ENCODE data around the gene ATP1B1. TPM values are rescaled to one million over a fixed set of nuclear protein-coding genes. Genes with fewer than 3 reads are reported as not detected.

The ATP1B1 gene
- total and polyA plus RNA-seq, 2 of the 13 experiments (the other 11 are each of a cell fraction or from before 2014, with no cell fraction given) = 134 to 135 TPM

GRCh38 chr1:169060043-169060722 lies 46.3 kb upstream of the ATP1B1 start:
- DNase-seq (ENCODE audit: low spot score) (peak; percentile 85), ATAC-seq (peak; percentile 94), FAIRE-seq (peak; percentile 75)
- H4K20me1 ChIP-seq (ENCODE audit: insufficient read depth, low read length) = no peaks in the 10 kb centered on the region
- peak overlapping the region; percentile 76 for H3K4me2 ChIP-seq (ENCODE audit: low read depth, low read length)
- CTCF ChIA-PET (ENCODE audit: low intra/inter-chr PET ratio, low total read pairs) = no interaction called here
- H2AFZ ChIP-seq (ENCODE audit: low read length) = peak overlapping the region; percentile 52
- H3K4me3 ChIP-seq (replicated peaks in 1 of 3; ENCODE audit: insufficient read depth in 1 of 3, low read depth in 2 of 3, low read length in 3 of 3) = peak overlapping the region; percentile 1 to 44 (median 32); a peak in 3 of 6 replicates
- 0 out of 2 replicates have a peak overlapping the region, but pooled peaks have one; percentile 5 for H3K9ac ChIP-seq (ENCODE audit: insufficient read depth, low read depth, low read length)
- no TSS peak for BruUV-seq (replicated peaks)
- H3K9me3 ChIP-seq (ENCODE audit: low read length) = peaks cover 4% of the 10 kb centered on the region; the same call in 1 of the 2 replicates
- H3K79me2 ChIP-seq (ENCODE audit: insufficient read depth, low read length) = no peaks in the 10 kb centered on the region
- WGBS (ENCODE audit: low lambda C conversion rate) = 5% methylated on average over 9 of the region's 9 CpGs
- in situ Hi-C loops (cut with HindIII; ENCODE audit: extremely low pct_ligation_motif_present, low pct_unique_long_range_greater_than_20kb) (no loop called here), intact Hi-C loops (cut with micrococcal nuclease; ENCODE audit: unreplicated experiment) (no loop called here)
- POLR2A ChIA-PET = interaction anchor here (0.8 to 2.4 kb wide), 3 partner anchors 9 to 45 kb away, joined by 3 to 7 read pairs (median 3); partner anchors contain the start of gene ATP1B1
- H3K4me1 ChIP-seq (ENCODE audit: insufficient read depth, low read length) = peaks cover 27% of the 10 kb centered on the region
- H3K27me3 ChIP-seq (ENCODE audit: control insufficient read depth in 1 of 2, insufficient read depth in 2 of 2, low read length in 2 of 2) = no peaks in the 10 kb centered on the region; a peak in 2 of 5 replicates
- H3K36me3 ChIP-seq (replicated peaks in 1 of 2; ENCODE audit: control insufficient read depth in 1 of 2, insufficient read depth in 2 of 2, low read length in 2 of 2) = no peaks in the 10 kb centered on the region
- peak overlapping the region; percentile 19 for H3K27ac ChIP-seq (ENCODE audit: extremely low read length, insufficient read depth, low read length)
- TF ChIP-seq TARDBP (CRISPR knock-in tag; IDR thresholded peaks at IDR 0.05) (peak; percentile 38; the same call in 1 of the 2 replicates), TSC22D2 (CRISPR knock-in tag; IDR thresholded peaks at IDR 0.05; ENCODE audit: borderline replicate concordance) (no peak), HINFP (CRISPR knock-in tag; IDR thresholded peaks at IDR 0.05; ENCODE audit: low read depth) (no peak), EP300 (IDR thresholded peaks at IDR 0.05; ENCODE audit: low read depth in 2 of 2, low read length in 2 of 2) (peak in 1 of 2 experiments; percentile 68; a peak in 2 of 4 replicates), EP300 (CRISPR knock-in tag; IDR thresholded peaks at IDR 0.05; ENCODE audit: borderline replicate concordance) (peak; percentile 39; the same call in 1 of the 2 replicates), ZNF12 (CRISPR knock-in tag; IDR thresholded peaks at IDR 0.05) (0 out of 2 replicates have a peak, but pooled peaks have one; percentile 53), ZNF282 (IDR thresholded peaks at IDR 0.05; ENCODE audit: partially characterized antibody) (no peak), NCOA2 (CRISPR knock-in tag; IDR thresholded peaks at IDR 0.05) (peak; percentile 47; the same call in 1 of the 2 replicates), SOX5 (CRISPR knock-in tag; IDR thresholded peaks at IDR 0.05; ENCODE audit: borderline replicate concordance) (peak; percentile 77; the same call in 1 of the 2 replicates), GATAD2A (CRISPR knock-in tag; IDR thresholded peaks at IDR 0.05) (peak; percentile 70), ELF3 (CRISPR knock-in tag; IDR thresholded peaks at IDR 0.05) (peak; percentile 79), ZFX (CRISPR knock-in tag; IDR thresholded peaks at IDR 0.05; ENCODE audit: low read depth) (peak; percentile 30; the same call in 1 of the 2 replicates), ZSCAN9 (CRISPR knock-in tag; IDR thresholded peaks at IDR 0.05; ENCODE audit: borderline replicate concordance) (peak; percentile 43; the same call in 1 of the 2 replicates), SALL1 (CRISPR knock-in tag; IDR thresholded peaks at IDR 0.05) (peak; percentile 74), HOXA3 (CRISPR knock-in tag; IDR thresholded peaks at IDR 0.05) (peak; percentile 14; the same call in 1 of the 2 replicates), FOXP1 (IDR thresholded peaks at IDR 0.05) (no peak), FOXP1 (CRISPR knock-in tag; IDR thresholded peaks at IDR 0.05) (0 out of 2 replicates have a peak, but pooled peaks have one; percentile 8), AHDC1 (CRISPR knock-in tag; IDR thresholded peaks at IDR 0.05; ENCODE audit: borderline replicate concordance) (peak; percentile 61; the same call in 1 of the 2 replicates), KDM6A (CRISPR knock-in tag; IDR thresholded peaks at IDR 0.05; ENCODE audit: low read depth) (peak; percentile 39; the same call in 1 of the 2 replicates), TEAD3 (CRISPR knock-in tag; optimal IDR thresholded peaks at IDR 0.05; ENCODE audit: borderline replicate concordance) (peak; percentile 74)
